HG02678 (cell line): Measurements from ENCODE around the gene LGR4.

Source experiments
- ATAC-seq: cut with Tn5 transposase; IDR thresholded peaks from one replicate; pipeline ENCODE4 v1.9.1; 2021; ENCODE audit warnings: mild to moderate bottlenecking, moderate library complexity; ENCODE audit not compliant: unreplicated experiment

The LGR4 gene

DNA sequence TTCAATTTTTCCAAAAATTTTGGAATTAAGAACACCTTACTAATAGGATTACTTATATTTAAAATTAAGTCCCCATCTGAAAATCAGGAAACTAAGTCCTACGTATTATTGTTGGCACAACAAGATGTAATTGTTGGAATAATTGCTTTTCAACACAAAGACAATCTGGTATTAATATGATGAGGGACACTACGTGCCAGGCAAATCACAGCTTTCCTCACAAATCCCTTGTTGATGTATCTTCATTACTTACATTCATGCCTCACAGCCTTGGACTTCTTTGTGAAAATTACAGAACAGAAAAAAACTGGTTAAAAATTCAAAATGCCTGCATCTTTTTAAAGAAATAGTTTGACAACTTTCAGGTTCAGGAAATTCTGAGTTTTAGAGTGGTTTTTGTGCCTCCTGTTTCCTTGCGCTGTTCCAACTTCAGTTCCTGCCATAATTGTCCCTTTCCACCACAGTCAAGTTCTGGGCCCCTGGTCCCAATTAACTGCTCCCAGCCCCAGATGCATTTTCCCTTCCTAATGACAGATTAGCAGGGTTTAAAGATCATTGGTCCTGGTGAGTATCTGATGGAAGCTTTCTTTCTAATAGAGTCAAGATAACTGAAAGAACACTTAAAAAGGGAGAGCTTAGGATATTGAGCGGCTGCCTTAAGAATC lies 86.3 kb downstream of the LGR4 start:
- no peak for ATAC-seq

DNA sequence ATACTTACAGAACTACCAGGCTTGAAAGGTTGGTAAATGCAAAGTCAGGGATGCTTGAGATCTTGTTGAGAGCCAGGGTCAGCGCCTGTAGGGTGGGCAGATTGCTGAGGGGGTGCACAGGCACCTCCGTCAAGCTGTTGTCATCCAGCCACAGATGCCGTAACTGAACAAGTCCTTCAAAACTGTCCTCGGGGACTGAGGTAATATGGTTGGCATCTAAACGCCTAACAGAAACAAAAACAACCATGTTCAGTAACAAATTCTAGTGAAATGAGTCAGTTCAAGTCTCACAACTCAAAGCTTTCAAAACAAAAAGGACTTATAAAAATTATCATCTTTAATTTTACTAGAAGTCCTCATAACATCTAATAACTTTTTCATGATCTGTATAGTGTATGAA lies 87.3 kb downstream of the LGR4 start:
- no peak for ATAC-seq

DNA sequence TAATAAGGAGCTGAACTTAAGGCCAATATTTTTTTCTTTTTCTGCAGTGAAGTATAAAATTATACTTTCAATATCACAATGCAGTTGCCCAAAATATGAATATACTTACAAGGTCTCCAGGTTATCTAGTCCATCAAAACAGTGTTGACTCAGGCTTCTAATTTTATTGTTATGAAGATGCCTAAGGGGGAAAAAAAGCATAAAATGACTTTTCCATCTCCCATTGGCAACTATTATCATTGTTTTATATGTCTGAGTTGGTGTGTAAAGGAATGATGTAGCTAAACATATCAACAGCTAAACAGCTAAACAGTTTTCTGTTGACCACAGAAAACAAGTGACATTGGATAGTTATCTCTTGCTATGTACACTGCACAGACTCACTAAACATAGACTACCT lies 88.4 kb downstream of the LGR4 start:
- no peak for ATAC-seq

DNA sequence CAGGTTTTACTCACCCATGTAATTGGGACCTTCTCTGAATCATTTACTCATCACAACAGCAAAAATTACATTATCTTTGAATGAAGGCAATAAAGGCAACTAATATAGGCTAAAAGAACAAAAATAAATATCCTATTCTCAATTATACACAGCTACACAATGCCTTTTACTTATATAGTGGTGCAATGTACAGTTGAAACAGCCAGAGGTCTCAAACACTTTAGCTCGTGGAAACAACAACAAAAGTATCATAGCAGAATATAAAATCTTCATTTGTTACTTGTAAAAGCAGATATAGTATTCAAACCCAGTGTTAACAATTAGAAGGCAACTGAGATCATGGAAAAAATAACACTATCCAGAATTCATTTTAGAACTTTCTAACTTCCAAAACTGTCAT lies 88.9 kb downstream of the LGR4 start:
- ATAC-seq = no peak

DNA sequence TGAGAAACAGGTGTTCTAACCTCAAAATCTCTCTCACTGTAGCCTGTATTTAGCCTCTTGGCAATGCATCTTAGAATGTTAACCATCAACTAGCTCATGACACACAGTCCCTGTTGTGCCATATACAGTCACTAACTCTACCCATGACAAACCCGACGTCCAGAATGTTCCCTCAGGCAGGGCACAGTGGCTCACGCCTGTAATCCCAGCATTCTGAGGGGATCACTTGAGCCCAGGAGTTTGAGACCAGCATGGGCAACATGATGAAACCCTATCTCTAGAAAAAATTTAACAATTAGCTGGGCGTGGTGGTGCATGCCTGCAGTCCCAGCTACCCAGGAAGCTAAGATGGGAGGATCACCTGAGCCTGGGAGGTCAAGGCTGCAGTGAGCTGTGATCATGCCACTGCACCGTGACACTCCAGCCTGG lies 91.3 kb downstream of the LGR4 start:
- no peak for ATAC-seq

DNA sequence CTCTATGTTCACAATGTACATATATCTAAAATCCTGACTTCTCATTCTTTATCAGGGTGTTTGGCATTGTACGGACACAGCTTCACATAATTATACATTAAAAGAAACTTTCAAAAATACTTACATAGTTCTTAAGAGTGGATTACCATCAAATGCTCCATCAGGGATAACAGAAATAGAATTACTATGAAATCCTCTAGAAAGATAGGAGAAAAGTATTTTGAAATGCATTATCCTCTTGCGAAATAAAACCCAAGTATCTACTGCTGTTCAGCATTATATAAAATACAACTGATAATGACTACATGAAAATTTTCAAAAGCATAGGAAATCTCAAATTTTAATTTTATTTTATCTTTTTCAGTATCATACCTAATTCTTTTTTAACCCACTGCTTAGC lies 91.8 kb downstream of the LGR4 start:
- no peak for ATAC-seq

DNA sequence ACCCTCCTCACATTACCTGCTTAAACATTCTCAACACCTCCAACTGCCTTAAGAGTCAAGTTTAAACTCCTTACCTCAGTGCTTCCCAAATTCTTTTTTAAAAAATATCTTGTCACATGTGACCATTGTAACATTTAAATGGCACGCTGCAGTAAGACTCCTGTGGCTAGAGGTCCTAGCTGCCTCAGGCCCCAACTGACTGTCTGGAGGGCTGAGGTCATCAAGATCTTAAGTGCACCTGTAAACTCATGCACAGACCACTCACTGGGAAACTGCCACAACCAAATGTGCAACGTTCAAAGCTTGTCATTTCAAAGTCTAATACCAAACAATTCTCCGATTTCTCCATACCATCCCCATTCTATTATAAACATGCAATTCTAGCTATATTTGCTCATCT lies 93.1 kb downstream of the LGR4 start:
- ATAC-seq = no peak

DNA sequence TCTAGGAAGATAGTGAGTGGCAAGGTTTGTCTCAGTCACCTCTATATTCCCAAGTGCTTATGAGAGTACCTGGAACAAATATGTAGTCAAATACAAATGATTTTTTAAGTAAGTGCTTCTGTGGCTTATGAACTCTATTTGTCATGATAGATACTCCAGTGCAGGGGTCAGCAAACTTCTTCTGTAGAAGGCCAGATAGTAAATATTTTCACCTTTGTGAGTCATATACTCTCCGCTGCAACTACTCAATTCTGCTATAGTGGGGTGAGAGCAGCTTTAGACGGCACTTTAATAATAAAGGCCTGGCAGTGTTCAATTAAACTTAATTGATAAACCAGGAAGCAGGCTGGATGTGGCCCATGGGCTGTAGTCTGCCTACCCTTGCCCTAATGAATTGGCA lies 97.2 kb downstream of the LGR4 start:
- no peak for ATAC-seq

DNA sequence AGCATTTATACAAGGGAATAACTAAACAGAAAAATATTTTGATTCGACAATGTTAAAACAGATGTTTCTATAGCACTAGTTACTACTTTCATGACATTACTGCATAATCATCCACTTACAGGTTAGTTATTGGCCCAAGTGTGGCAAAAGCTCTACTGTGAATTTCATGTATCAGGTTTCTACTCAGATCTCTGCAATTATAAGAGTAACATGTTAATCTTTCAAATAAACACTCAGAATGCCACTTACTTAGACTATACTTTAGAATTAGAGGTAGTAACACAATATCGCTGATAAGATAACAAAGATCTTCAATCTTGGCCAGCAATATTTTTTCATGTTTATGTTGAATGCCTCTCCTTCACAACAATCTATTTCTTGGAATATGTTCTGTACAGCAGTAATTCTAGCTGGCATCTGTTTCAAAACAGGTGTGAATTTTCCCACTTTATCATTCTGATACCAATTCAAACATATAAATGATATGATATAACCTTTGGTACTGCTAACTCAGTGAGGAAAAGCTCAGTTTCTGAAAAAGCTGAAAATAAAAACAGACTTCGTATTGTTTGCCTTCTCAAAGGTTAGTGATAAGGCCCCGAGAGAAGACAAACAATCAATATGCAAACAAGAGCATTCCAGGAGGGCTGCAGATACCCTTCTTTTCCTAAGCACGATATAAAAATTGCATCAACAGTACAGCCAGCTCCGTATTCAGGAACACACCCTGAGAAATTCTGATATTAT lies 98.6 kb downstream of the LGR4 start:
- no peak for ATAC-seq

DNA sequence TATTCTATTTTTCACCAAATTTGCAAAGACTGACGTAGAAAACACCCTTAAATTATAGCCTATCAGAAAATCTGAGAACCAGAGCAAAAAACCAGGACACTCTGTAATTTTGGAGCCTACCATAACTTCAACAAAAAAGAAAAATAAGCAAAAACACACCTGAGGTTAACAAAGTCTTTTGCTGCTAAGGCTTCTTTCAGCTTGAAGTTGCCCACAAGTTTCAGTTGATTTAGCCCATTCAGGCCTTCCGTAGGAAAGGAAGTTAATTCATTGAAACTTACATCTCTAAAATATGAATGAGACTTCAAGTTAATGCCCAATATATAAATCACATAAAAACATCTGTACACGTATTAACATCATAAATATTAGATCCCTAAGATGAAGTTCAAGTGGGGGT lies 99.2 kb downstream of the LGR4 start:
- no peak for ATAC-seq

DNA sequence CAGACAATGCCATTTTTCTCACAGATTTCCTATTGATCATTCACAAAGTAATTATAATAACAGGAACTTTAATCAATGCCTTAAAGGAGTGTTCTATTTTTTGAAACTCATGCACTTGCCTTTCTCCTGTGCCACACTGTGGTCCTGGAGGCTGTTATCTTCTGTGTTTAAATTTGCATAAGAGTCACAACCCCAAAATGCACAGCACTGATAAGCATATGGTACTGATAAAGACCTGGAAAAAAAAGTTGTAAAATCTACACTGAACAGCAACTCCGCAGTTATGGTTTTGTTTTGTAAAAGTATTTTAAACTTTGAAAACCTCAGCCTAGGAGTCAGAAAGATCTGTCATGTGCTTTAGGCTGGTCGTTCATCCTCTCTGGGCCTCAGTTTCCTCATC lies 100.4 kb downstream of the LGR4 start:
- no peak for ATAC-seq

DNA sequence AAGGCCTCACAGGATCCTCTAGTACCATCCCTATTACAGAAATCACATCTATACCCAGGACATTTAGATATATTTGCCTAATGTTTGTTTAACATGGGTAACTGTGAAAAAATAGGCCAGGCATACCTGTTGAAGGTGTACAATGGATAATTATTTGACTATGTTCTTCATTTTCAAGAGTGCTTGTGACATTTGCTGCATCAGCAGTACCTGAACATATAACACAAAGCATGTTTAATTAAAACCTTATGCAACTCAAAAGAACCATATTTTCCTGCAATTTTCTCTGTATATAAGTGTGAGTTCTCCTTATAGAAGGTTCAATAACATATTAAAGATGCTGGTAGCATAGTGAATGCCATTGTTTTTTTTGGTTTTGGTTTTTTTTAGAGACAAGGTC lies 101.1 kb downstream of the LGR4 start:
- ATAC-seq = no peak

DNA sequence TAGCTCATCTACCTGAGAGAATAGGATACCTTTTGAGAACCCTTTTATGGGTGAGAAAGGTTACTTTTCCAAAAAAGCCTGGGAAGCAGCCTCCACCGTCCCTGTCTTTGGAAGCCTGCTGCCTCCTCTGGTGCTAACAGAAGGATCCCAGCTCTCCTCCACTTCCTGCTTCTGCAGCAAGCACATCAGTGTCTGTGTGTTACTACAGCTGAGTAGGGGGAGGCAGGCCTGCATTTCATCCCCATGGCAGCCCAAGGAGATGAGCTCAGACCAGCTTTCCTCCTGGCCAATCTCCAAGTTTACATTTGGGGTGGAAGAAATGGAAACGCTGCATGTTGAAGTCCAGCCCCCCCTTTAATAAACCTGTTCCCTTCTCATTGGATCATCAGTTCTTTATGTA lies 102.2 kb downstream of the LGR4 start:
- ATAC-seq = no peak

DNA sequence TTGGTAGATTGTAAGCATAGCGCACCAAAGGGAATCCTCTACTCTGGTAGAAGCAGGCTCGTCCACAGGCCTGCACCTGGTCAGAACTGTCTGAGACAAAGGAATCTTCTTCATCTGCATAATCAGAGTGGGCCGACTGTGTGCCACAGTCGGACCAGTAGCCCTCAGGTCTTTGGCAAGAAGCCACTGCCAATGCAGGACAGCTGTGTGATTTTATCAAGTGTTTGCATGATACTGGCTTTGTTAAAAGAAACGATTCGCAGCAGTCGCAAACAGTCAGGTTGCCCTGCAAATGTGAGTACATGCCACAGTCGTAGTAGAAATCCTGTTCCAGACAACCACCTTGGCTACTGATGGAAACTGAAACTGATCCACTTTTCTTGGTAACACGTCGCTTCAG lies 104.7 kb downstream of the LGR4 start:
- ATAC-seq = no peak

DNA sequence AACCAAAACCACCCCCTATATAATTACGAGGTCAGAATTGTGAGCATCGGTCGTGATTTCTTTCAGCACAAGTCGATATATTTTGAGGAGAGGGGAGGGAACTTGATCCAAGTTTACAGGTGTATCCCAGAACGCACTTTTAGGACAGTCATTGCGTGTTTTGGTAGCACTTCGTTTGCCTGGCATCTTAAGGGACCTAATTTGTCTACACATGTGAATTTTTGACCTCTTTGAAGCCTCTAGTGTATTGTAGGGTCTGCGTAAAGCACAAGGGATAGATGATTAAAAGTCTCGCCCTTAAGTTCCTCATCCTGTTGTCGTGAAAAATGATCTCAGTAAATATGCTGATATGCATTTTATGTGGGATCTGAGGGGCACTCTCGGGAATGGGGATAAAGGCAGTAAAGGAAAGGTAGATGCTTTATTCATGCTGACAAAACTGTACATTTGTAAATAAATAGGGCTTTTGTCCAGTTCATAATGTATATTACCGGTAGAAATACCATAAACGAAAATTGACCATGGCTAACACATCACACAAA lies 108.9 kb downstream of the LGR4 start:
- ATAC-seq = no peak

DNA sequence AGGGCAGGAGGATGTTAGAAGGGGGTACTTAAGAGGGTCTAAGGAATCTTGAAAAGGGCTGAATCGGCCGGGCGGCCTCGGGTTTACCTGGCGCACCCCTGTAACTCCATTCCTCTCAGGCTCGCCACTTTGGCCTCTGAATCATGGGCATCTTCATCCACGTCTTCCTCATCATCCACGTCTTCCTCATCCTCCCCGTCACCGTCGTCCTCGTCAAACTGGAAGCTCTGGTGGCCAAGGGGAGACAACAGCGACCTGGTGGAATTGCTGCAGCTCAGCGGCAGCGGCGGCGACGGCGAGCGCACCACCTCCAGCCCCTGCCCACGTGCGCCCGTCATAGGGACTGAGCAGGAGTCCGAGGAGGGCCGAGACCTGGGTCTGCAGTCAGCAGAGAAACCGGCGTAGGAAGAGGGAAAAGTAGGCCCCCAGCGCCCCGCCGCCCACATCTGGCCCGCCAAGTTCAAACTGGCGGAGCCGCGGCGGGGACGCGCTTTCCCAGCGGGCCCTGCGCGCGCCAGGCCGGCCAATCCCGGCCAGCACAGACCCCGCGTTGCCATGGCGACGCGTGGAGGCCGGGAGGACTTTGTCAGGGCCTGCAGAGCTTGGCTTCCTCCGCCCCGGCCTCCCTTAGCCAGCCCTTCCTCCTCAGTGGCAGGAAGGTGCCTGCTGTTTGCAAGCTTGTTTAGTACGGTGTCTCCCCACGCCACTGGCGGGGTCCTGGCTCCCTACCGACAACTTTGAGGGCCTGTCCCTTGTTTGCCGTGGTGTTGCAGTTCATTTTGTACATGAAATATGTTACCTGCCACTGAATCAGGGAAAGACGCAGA lies 109.6 kb downstream of the LGR4 start, which contains the start of gene CCDC34:
Gene CCDC34 (minus strand): TSS at position 467 of the 827 bp plus-strand sequence. CDS start 21 bp downstream, at position 446.
- ATAC-seq = peak; percentile 99

DNA sequence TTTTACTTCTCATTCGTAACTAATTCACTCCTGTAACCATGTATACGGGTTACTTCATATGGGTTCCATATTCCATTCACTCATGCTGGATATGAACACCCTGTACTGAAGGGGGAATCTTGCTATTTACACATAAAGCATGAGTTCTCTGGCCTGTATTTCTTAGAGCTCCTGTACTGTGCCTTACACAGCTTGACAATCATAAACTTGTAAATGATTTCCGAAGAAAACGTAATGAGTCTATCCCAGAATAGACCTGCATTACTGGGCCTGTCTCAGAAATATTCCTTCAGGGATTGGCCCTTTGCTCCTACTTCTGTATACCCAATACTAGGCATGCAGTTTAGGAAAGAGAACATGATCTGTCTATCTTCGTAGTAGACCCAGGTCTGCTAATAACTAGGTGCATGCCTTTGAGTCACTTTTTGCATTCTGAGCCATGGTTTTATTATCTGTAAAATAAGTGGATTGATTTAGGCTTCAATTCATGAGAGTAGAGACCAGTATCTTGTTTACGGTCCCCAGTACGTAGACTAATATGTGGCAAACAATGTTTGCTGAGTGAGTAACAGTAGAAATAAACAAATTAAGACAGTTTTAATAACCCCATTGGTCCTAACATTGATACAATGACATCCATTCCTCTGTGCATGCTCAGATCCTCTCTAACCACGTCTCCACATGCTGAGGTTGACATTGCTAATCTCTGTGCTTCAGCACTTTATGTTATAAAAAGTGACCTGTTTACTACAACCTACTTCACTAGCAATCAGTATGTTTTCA lies 110.8 kb downstream of the LGR4 start:
- ATAC-seq = no peak

DNA sequence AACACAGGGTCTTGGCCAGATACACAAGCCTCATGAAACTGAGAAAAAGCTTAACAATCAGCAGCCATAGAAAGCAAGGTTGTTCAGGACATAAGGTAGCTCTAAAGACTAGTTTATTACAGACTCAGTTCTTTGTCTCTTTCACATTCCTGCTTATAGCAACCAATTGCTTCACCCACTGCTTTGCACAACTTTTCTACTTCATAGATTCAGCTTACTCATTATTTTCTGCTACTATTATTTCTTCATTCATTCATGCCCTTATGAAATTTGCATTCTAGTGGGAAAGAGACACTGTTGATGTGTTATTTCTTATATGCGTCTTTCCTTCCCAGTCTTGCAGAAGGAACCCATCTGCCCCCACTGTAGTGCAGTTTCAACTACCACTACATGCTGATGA lies 114.3 kb downstream of the LGR4 start:
- no peak for ATAC-seq

DNA sequence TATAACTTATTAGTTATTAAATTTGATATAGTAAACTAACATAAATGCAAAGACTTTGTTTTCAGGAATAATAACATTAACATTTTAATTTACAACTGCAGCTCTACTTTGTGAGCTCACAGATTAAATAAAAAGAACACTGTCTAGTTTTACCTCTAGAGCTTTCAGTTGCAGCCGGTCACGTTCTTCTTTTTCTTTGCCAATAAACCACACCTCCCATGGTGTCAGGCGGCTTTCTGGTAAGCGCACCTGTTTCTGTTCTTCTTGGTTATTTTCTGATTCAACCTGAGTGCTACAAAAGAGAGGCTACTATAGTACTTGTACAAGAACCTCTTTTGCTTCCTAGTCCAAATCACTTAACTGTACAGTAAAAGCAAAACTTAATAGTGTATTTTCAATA lies 115.3 kb downstream of the LGR4 start:
- no peak for ATAC-seq

DNA sequence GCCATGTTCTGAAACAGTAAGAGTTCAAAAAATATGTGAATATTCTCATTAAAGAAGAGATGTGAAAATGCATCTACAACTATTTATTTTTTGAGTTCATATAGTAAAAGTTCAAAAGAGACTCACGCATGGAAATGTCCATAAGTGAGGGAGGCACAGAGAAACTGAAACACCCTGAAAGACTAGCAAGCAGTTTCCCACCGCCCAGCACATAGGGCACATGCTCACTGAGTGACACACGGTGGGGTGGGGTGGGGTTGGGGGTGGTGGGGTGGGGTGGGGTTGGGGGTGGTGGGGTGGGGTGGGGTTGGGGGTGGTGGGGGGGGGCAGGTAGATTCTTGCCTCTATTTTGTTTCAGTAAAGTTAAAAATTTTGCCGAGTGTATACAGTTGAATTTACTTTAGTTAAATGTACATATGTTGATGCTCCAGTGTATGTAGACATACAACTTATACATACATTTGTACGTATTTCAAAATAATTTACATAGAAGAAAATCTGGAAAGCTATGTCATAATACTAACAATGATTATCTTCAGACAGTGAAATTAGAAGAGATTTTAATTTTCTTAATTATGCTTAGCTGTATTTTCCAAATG lies 115.9 kb downstream of the LGR4 start:
- ATAC-seq = no peak
